Testis (tissue), 2 donors: ENCODE measurements around the gene MRPL36.

Source experiments
- POLR2A ChIP-seq: fragments of 450-650 bp; IDR thresholded peaks from one replicate; pipeline ENCODE4 v1.6.1; 2017; ENCODE audit warnings: antibody characterized with exemption, mild to moderate bottlenecking, moderate library complexity
- TF ChIP-seq, protein P1 (sequence below), 3 experiments: fragments of 450-650 bp in 2 of 3; fragments of 200-600 bp in 1 of 3; sonication (generic) in 1 of 3; IDR thresholded peaks; one replicate each; pipeline ENCODE4 v1.5.1; 2016 to 2019; ENCODE audit warnings: antibody characterized with exemption in 3 of 3, mild to moderate bottlenecking in 2 of 3, moderate library complexity in 1 of 3

- TF ChIP-seq, protein P1, sequence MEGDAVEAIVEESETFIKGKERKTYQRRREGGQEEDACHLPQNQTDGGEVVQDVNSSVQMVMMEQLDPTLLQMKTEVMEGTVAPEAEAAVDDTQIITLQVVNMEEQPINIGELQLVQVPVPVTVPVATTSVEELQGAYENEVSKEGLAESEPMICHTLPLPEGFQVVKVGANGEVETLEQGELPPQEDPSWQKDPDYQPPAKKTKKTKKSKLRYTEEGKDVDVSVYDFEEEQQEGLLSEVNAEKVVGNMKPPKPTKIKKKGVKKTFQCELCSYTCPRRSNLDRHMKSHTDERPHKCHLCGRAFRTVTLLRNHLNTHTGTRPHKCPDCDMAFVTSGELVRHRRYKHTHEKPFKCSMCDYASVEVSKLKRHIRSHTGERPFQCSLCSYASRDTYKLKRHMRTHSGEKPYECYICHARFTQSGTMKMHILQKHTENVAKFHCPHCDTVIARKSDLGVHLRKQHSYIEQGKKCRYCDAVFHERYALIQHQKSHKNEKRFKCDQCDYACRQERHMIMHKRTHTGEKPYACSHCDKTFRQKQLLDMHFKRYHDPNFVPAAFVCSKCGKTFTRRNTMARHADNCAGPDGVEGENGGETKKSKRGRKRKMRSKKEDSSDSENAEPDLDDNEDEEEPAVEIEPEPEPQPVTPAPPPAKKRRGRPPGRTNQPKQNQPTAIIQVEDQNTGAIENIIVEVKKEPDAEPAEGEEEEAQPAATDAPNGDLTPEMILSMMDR (IDR thresholded peaks at IDR 0.05), result no peak
- TF ChIP-seq POLR2A, result no peak
These were observed 33.0 kb upstream of the MRPL36 start for GRCh38 chr5:1832511-1833250.
